Middle frontal gyrus (tissue), 1 donor: Measurements from ENCODE around the gene RMRP.

Source experiments
- DNase-seq: peaks from one replicate; pipeline ENCODE4 v3.0.0-alpha.2; 2015; ENCODE audit warnings: low spot score; ENCODE audit errors: extremely low spot score

Gene RMRP

DNA sequence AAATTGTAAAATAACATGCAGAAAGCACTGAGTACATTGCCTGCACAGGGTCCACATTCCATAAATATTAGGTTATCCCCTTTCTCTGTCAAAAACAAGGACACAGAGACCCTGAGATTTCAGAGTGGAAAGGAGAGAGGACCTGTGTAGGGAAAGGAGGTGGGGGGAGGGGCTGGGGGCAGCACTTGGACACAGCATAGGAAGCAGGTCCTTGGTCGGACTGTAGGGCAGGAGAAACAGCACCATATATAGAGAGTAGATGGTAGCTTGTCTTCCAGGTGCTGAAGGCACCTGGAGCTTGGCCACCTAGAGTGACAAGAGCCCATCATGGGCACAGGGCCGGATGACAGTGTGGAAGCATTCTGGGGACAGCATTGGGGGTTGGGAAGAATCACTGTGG is 29.5 kb upstream of the RMRP start:
- no peak for DNase-seq

DNA sequence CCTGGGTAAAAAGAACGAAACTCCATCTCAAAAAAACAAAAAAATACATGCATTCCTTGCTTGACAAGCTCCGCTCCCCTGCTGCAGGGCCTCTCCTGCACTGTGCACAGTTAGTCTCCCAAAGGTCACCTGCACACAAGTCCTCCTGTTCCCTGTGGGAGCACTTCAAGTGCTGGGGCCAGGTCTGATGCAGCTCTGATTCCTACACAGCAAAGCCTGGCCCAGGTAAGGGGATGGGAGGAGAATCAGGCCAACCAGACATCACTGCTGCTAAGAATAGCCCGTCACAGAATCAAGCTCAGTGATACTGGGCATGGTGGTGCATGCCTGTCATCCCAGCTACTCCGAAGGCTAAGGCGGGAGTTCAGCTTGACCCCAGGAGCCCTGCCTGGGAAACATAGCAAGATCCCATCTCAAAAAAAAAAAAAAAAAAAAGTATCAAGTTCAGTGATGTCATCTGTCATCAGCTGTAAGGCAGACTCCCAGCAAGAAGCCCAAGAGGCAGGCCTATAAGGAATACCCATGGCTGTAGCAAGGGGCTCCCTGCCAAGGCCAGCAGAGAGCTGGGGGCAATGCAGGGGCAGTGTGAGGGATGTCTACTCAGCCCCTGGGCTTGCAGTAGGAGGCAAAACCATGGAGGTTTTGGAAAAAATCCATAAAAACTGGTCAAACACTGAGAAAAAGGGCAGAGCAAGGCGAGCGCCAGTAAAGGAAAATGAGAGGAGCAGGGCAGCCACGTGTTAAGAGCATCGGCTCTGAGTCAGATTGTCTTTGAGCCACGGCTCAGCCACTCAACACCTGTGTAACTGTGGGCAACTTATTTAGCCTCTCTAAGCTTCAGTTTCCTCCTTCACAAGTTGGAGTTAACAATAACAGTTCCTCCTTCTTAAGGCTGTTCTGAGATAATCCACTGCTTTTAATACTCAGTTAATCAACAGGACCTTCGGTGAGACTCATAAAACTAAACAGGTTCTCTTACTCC is 28.7 kb upstream of the RMRP start:
- no peak for DNase-seq

DNA sequence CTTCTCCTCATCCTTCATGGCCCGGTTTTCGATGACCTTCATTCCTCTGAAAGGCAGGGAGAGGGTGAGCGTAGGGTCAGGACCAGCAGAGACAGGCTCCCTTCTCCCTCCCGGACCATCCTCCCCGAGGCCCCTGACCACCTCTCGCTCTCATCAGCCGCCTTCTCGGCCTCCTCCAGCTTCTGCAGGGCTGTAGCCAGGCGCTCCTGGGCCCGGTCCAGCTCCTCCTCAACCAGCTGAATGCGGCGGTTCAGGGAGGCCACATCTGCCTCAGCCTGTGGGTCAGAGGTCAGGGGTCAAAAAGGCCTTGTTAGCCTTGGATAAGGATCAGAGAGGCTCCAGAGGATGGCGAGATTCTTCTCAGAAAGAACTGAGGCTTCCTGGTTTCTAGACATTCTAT is 27.7 kb upstream of the RMRP start:
- DNase-seq: no peak

DNA sequence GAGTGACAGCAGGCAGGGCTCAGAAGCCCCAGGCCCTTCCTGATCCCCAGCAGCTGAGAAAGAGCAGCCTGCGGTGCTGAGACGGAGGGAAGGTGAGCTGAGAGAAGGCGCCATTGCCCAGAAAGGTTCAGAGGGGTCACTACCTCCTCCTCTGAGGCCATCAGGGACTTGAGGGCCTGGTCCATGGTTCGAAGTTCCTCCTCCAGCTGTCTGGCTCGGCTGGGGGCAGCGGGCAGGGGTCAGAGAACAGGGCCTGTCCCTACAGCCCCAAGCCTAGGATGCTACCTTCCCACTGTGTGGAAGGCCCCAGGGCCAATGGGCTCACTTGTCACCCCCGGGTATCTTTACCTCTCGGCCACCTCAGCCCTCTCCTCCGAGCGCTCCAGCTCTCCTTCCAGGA is 27.1 kb upstream of the RMRP start:
- no peak for DNase-seq

DNA sequence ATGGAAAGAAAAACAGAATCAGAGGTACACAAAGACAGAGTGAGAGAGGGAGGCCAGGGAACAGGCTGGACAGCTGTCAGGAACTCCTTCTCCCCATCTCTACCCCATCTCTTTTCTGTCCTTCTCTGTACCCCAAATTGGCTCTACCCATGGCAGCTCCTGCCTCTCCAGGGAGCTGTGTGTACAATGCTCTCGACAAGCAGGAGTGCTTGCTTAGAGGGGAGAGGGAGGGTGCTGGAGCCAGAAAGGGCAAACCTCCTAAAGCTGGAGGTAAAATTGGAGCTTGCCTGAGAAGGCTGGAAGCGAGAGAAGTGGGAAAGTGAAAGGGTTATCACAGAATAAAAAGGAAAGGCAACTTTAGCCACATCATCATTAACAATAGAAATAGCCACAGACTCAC is 25.5 kb upstream of the RMRP start:
- DNase-seq: no peak

DNA sequence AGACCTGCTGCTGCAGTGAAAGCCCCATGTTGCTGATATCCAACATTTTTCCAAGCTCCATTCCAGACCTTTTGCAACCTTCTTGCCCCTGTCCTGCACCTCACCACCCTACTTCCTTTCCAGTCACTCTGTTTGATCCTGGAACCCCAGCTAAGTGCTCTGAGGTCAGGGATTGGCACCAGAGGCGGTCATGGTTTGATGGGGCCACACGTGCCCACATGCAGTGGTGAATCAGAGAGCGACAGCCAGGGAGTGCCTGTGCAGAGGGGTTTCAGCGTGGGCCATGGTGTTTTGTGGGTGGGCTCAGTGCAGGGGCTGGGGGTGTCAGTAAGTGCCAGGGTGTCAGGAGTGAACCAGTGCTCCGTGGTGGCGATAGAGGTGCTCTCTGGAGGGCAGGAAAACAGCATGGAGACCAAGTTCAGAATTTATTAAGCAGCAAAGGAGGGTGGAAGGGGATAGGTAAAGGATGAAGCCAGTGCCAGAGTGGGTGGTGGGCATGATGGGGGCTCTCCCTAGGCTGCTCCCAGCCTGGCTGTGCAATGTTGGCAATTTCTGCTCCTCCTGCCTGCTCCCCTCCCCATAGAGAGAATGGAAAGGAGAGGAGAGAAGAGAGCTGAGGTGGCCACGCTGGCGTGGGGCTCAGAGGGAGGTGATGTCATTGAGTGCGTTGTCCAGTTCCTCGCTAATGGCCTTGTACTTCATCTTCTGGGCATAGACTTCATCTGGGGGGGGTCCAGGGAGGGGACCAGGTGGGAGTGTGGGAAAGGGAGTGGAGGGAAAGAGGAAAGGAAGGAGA is 24.9 kb upstream of the RMRP start:
- DNase-seq: no peak

DNA sequence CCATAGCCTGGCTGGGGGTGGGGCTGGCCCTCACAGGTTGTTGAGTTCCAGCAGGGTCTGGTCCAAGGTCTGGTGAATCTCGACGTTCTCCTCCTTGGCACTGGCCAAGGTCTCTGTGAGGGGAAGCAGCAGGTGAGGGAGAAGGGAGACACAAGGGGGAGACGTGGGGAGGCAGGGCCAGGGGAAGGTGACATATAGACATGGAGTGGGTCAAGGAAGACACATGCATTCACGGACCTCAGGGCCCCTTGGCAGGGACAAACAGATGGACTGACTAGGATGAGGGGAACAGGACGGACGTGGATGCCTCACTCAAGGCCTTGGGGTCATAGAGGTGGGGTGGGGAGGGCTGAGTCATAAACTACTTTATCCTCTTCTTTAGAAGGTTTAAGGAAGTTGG is 24.2 kb upstream of the RMRP start:
- no peak for DNase-seq

DNA sequence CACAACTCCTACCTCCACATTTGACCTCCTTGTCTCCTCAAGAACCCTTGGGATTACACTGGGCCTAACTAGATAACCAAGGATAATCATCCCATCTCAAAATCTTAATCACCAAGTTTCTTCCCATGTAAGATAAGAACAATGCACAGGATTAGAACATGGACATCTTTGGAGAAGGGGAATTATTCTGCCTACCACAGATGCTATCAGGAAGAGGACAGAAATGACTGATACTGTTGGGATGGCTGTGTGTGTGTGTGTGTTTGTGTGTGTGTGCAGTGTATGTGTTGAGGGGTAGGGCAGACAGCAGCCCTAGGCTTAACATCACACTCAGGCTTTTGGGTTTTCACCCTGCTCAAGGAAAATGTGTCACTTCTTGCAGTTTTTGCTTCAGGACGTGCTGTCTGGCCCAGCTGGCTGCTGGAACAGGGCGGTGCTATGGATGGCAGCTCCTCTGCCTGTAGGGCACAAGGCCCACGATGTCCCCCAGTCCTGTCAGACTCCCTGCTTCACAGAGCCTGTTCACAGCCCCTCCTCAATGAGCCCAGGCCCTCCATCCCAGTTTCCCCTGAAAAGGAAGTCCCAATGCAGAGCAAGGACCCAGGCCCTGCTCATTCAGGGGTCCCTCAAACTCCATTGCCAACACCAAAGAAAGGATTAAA is 23.7 kb upstream of the RMRP start:
- no peak for DNase-seq

DNA sequence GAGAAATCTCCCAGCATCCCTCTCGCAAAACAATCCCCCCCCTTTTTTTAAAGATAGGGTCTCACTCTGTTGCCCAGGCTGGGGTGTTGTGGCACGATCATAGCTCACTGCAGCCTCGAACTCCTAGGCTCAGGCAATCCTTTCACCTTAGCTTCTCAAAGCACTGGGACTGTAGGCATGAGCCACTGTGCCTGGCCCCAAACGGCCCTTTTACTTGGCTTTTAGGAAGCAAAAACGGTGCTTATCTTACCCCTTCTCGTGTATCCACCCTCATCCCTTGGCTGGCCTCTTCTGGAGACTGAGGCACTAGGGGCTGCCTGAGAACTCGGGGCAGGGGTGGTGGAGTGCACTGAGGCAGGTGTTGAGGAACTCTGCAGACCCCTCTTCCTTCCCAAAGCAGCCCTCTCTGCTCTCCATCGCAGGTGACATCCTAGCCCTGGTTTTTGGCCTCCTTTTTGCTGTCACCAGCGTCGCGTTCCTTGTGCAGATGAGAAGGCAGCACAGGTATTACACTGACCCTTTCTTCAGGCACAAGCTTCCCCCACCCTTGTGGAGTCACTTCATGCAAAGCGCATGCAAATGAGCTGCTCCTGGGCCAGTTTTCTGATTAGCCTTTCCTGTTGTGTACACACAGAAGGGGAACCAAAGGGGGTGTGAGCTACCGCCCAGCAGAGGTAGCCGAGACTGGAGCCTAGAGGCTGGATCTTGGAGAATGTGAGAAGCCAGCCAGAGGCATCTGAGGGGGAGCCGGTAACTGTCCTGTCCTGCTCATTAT is 22.7 kb upstream of the RMRP start:
- no peak for DNase-seq

DNA sequence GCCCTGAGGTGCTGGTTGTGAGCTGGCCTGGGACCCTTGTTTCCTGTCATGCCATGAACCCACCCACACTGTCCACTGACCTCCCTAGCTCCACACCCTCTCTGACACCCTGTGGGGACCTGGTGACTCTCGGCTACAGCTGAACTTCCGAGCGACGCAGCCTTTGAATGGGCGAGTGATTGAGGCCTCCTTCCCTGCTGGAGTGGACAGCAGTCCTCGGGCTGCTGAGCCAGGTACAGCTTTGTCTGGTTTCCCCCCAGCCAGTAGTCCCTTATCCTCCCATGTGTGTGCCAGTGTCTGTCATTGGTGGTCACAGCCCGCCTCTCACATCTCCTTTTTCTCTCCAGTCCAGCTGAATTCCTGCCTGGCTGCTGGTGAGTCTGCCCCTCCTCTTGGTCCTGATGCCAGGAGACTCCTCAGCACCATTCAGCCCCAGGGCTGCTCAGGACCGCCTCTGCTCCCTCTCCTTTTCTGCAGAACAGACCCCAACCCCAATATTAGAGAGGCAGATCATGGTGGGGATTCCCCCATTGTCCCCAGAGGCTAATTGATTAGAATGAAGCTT is 22.0 kb upstream of the RMRP start:
- DNase-seq: no peak

DNA sequence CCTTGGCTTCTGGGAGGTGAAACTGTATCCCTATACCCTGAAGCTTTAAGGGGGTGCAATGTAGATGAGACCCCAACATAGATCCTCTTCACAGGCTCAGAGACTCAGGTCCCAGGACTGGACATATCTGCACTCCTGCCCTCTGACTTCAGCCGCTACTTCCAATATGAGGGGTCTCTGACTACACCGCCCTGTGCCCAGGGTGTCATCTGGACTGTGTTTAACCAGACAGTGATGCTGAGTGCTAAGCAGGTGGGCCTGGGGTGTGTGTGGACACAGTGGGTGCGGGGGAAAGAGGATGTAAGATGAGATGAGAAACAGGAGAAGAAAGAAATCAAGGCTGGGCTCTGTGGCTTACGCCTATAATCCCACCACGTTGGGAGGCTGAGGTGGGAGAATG is 21.3 kb upstream of the RMRP start:
- no peak for DNase-seq

DNA sequence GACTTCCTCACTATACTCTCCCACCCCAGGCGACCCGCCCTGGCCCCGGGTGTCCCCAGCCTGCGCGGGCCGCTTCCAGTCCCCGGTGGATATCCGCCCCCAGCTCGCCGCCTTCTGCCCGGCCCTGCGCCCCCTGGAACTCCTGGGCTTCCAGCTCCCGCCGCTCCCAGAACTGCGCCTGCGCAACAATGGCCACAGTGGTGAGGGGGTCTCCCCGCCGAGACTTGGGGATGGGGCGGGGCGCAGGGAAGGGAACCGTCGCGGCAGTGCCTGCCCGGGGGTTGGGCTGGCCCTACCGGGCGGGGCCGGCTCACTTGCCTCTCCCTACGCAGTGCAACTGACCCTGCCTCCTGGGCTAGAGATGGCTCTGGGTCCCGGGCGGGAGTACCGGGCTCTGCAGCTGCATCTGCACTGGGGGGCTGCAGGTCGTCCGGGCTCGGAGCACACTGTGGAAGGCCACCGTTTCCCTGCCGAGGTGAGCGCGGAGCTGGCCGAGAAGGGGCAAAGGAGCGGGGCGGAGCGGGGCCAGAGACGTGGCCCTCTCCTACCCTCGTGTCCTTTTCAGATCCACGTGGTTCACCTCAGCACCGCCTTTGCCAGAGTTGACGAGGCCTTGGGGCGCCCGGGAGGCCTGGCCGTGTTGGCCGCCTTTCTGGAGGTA is 18.0 kb upstream of the RMRP start:
- DNase-seq: no peak

DNA sequence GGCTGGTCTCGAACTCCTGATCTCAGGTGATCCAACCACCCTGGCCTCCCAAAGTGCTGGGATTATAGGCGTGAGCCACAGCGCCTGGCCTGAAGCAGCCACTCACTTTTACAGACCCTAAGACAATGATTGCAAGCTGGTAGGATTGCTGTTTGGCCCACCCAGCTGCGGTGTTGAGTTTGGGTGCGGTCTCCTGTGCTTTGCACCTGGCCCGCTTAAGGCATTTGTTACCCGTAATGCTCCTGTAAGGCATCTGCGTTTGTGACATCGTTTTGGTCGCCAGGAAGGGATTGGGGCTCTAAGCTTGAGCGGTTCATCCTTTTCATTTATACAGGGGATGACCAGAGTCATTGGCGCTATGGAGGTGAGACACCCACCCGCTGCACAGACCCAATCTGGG is 17.4 kb upstream of the RMRP start:
- no peak for DNase-seq

DNA sequence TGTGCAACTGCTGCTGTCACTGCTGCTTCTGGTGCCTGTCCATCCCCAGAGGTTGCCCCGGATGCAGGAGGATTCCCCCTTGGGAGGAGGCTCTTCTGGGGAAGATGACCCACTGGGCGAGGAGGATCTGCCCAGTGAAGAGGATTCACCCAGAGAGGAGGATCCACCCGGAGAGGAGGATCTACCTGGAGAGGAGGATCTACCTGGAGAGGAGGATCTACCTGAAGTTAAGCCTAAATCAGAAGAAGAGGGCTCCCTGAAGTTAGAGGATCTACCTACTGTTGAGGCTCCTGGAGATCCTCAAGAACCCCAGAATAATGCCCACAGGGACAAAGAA is 16.2 kb upstream of the RMRP start:
- DNase-seq: no peak

DNA sequence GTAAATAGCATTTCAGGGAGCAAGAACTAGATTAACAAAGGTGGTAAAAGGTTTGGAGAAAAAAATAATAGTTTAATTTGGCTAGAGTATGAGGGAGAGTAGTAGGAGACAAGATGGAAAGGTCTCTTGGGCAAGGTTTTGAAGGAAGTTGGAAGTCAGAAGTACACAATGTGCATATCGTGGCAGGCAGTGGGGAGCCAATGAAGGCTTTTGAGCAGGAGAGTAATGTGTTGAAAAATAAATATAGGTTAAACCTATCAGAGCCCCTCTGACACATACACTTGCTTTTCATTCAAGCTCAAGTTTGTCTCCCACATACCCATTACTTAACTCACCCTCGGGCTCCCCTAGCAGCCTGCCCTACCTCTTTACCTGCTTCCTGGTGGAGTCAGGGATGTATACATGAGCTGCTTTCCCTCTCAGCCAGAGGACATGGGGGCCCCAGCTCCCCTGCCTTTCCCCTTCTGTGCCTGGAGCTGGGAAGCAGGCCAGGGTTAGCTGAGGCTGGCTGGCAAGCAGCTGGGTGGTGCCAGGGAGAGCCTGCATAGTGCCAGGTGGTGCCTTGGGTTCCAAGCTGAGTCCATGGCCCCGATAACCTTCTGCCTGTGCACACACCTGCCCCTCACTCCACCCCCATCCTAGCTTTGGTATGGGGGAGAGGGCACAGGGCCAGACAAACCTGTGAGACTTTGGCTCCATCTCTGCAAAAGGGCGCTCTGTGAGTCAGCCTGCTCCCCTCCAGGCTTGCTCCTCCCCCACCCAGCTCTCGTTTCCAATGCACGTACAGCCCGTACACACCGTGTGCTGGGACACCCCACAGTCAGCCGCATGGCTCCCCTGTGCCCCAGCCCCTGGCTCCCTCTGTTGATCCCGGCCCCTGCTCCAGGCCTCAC is 15.6 kb upstream of the RMRP start, which contains the start of gene CA9:
Gene CA9, plus strand, starts transcription at position 797 of the 893 bp plus-strand sequence. Its CDS starts 32 bp downstream, at position 829.
- DNase-seq: no peak

DNA sequence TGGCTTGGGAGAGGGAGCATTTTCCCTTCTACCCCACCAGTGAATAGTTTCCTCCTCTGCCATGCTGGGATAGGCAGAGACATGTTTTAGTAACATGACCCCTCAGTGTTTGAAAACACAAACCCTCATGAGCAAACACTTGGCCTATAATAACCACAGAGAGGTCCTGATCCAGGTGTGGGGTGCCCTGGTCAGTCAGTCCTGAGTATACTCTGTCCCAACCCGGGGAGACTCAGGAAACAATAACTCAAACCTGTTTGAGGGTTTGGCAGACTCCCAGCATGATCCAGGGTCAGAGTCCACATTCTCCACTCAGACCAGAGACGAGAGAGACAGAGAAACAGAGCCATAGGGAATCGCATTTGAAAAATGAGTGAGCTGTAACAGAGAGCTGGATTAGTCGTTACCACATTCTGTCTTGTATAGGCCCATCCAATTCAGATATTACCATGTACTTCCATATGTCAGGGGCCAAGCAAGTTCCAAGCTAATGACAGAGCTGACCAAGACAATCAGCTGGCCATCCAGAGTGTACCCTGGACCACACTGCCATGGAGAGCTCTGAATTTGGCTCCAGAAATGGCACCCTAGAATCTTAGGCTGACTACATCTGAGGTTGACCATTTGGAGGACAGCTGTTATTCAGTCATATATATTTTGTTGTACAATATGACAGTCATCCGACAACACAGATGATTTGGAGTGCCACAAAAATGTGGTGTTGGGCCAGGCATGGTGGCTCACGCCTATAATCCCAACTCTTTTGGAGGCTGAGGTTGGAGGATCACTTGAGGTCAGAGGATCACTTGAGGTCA is 11.7 kb upstream of the RMRP start:
- DNase-seq: no peak

DNA sequence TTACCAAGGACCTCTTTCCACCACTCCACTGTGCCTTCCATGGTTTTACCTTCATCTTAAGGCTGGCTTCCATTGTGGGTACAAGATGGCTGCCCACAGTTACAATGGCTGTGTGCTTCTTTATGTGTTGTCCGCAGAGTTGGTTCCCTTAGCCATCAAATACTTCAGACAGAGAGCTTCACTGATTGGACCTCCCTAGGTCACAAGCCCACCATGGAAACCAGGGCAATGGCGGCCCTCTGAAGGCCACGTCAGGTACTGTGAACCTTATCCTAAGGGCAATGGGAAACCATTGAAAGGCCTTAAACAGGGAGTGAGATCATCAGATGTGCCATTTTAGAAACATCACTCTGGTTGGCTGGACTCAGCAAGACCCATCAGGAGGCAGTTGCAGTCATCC is 10.1 kb upstream of the RMRP start:
- DNase-seq: no peak

DNA sequence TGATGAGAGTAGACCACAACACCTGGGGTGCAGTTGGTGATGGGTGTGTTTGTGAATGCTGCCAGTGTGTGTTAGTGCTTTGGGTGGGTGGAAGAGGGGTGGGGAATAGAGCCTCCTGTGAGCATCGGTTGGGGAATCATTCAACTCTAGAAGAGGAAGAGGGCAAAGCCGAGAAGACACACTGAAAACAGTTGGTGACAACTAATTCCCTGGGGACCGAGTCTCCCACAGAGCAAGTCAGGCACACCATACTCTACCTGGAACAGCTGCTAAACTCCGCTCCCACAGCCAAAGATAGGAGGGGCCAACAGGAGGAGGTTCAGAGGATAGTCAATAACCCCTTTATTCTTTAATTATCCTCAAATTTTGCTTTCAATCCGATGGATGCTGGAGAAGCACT is 8.7 kb upstream of the RMRP start:
- no peak for DNase-seq

DNA sequence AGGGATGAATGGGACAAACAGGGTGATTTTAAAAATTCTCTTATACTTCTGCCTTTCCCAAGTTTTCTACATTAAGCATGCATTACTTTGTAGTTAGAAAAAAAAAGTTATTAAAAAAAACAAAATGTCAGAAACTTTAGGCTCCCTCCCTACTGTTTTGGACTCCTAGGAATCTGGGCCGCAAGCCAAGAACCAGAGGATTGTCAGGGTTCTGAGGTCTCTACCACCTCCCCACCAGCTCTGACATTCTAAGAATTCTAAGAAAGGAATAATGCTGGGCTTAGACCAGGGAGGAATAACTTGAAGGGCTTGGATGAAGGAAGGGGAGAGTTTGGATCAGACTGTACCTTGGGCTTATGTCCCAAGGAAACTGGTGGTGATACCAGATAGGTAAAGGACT is 8.2 kb upstream of the RMRP start:
- no peak for DNase-seq
